WTC11 (cell line): ENCODE results near the gene YWHAH. TPM values are rescaled to one million over a fixed set of nuclear protein-coding genes. Genes with fewer than 3 reads are reported as not detected.

Experiments
- ATAC-seq: fragments of 200-7000 bp; cut with Tn5 transposase; 2 replicates; pipeline ENCODE4 v1.10.0; 2021; ENCODE audit warnings: mild to moderate bottlenecking, moderate library complexity
- CTCF ChIA-PET: fragments of 300-600 bp; sonication (Branson Sonifier 250); formaldehyde crosslinking; loops from one replicate; lab custom pipeline; 2021; ENCODE audit warnings: antibody characterized with exemption; lab: Charles Lee
- POLR2A ChIA-PET: fragments of 350-600 bp; sonication (Branson Sonifier 250); formaldehyde crosslinking; loops from one replicate; lab custom pipeline; 2021; ENCODE audit warnings: antibody characterized with exemption; lab: Charles Lee
- DNase-seq: peaks from one replicate; pipeline ENCODE4 v3.0.0; 2021; ENCODE audit warnings: low spot score
- H3K27ac Mint-ChIP-seq: 2 replicates; pipeline ENCODE4 v1.8.0; 2021; ENCODE audit warnings: mixed read lengths
- H3K27me3 Mint-ChIP-seq: 2 replicates; pipeline ENCODE4 v1.8.0; 2021; ENCODE audit warnings: low read depth, mild to moderate bottlenecking, moderate library complexity, mixed read lengths
- H3K36me3 Mint-ChIP-seq: 2 replicates; pipeline ENCODE4 v1.8.0; 2021; ENCODE audit warnings: mixed read lengths
- H3K4me1 Mint-ChIP-seq: 2 replicates; pipeline ENCODE4 v1.8.0; 2022; ENCODE audit warnings: mixed read lengths
- H3K4me3 Mint-ChIP-seq: 2 replicates; pipeline ENCODE4 v1.8.0; 2021; ENCODE audit warnings: mild to moderate bottlenecking, moderate library complexity, mixed read lengths
- H3K9me3 Mint-ChIP-seq: 2 replicates; pipeline ENCODE4 v1.8.0; 2021; ENCODE audit warnings: mixed read lengths
- CBFB ChIP-seq: sonication (generic); formaldehyde crosslinking; IDR thresholded peaks from 2 replicates; pipeline ENCODE4 v1.8.1; 2022; ENCODE audit warnings: mild to moderate bottlenecking, low read depth, missing genetic modification reagents
- ESRRA ChIP-seq: sonication (generic); formaldehyde crosslinking; IDR thresholded peaks from 2 replicates; pipeline ENCODE4 v1.8.1; 2022; ENCODE audit warnings: mild to moderate bottlenecking, missing genetic modification reagents, borderline replicate concordance
- ETV6 ChIP-seq: sonication (generic); formaldehyde crosslinking; IDR thresholded peaks from 2 replicates; pipeline ENCODE4 v1.8.1; 2022; ENCODE audit warnings: mild to moderate bottlenecking, missing genetic modification reagents
- FOXK1 ChIP-seq: sonication (generic); formaldehyde crosslinking; IDR thresholded peaks from 2 replicates; pipeline ENCODE4 v1.8.0; 2022; ENCODE audit warnings: mild to moderate bottlenecking, moderate library complexity, missing genetic modification reagents
- GTF2I ChIP-seq: fragments of 250-450 bp; sonication (Bioruptor Pico); conservative IDR thresholded peaks from 2 replicates; pipeline ENCODE4 v1.4.0; 2021; ENCODE audit warnings: mild to moderate bottlenecking
- HMGA2 ChIP-seq: fragments of 250-450 bp; sonication (Bioruptor Pico); IDR thresholded peaks from 2 replicates; pipeline ENCODE4 v1.4.0; 2021; ENCODE audit warnings: mild to moderate bottlenecking, moderate library complexity
- NR2C2 ChIP-seq: sonication (generic); formaldehyde crosslinking; IDR thresholded peaks from 2 replicates; pipeline ENCODE4 v1.8.0; 2022; ENCODE audit warnings: mild to moderate bottlenecking, missing genetic modification reagents
- SOX15 ChIP-seq: fragments of 250-450 bp; sonication (Bioruptor Pico); IDR thresholded peaks from 2 replicates; pipeline ENCODE4 v1.9.0; 2021; ENCODE audit warnings: mild to moderate bottlenecking
- STAT6 ChIP-seq: sonication (generic); formaldehyde crosslinking; conservative IDR thresholded peaks from 2 replicates; pipeline ENCODE4 v1.8.1; 2023; ENCODE audit warnings: mild to moderate bottlenecking, low read depth, missing genetic modification reagents, moderate library complexity
- USF1 ChIP-seq: sonication (generic); formaldehyde crosslinking; IDR thresholded peaks from 2 replicates; pipeline ENCODE4 v1.8.0; 2022; ENCODE audit warnings: mild to moderate bottlenecking, missing genetic modification reagents
- ZBTB21 ChIP-seq: sonication (generic); formaldehyde crosslinking; IDR thresholded peaks from 2 replicates; pipeline ENCODE4 v1.8.1; 2023; ENCODE audit warnings: mild to moderate bottlenecking, missing genetic modification reagents, borderline replicate concordance
- ZNF219 ChIP-seq: sonication (generic); formaldehyde crosslinking; IDR thresholded peaks from 2 replicates; pipeline ENCODE4 v1.8.0; 2023; ENCODE audit warnings: missing genetic modification reagents, mild to moderate bottlenecking, borderline replicate concordance
- ZNF317 ChIP-seq: sonication (generic); formaldehyde crosslinking; IDR thresholded peaks from 2 replicates; pipeline ENCODE4 v1.8.1; 2023; ENCODE audit warnings: low read depth, mild to moderate bottlenecking, moderate library complexity, missing genetic modification reagents, borderline replicate concordance
- ZNF423 ChIP-seq: fragments of 250-450 bp; sonication (Bioruptor Pico); IDR thresholded peaks from 2 replicates; pipeline ENCODE4 v2.1.2; 2022; ENCODE audit warnings: mild to moderate bottlenecking, moderate library complexity
- total RNA-seq: library from RNA; stranded (reverse); gene quantifications from 3 replicates; pipeline ENCODE4 v1.2.3, GENCODE V29; 2021
- TF ChIP-seq, protein P1 (sequence below): sonication (generic); formaldehyde crosslinking; IDR thresholded peaks from 2 replicates; pipeline ENCODE4 v1.8.1; 2023; ENCODE audit warnings: mild to moderate bottlenecking, moderate library complexity, missing genetic modification reagents
- TF ChIP-seq, protein P2 (sequence below): sonication (generic); formaldehyde crosslinking; IDR thresholded peaks from 2 replicates; pipeline ENCODE4 v1.8.1; 2023; ENCODE audit warnings: mild to moderate bottlenecking, missing genetic modification reagents
- TF ChIP-seq, protein P3 (sequence below): sonication (generic); formaldehyde crosslinking; IDR thresholded peaks from 2 replicates; pipeline ENCODE4 v1.8.0; 2023; ENCODE audit warnings: missing genetic modification reagents
- TF ChIP-seq, protein P4 (sequence below): fragments of 200-600 bp; IDR thresholded peaks from 2 replicates; pipeline ENCODE4 v1.8.0; 2022; ENCODE audit warnings: antibody characterized with exemption

Gene YWHAH
- total RNA-seq, 1 experiment from 2014 or later, result 203 TPM

GRCh38 chr22:31915586-31915985 is 28.7 kb upstream of the YWHAH start (continued):
- TF ChIP-seq, protein P1, sequence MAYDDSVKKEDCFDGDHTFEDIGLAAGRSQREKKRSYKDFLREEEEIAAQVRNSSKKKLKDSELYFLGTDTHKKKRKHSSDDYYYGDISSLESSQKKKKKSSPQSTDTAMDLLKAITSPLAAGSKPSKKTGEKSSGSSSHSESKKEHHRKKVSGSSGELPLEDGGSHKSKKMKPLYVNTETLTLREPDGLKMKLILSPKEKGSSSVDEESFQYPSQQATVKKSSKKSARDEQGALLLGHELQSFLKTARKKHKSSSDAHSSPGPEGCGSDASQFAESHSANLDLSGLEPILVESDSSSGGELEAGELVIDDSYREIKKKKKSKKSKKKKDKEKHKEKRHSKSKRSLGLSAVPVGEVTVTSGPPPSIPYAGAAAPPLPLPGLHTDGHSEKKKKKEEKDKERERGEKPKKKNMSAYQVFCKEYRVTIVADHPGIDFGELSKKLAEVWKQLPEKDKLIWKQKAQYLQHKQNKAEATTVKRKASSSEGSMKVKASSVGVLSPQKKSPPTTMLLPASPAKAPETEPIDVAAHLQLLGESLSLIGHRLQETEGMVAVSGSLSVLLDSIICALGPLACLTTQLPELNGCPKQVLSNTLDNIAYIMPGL (CRISPR knock-in tag), result no peak
- TF ChIP-seq, protein P2, sequence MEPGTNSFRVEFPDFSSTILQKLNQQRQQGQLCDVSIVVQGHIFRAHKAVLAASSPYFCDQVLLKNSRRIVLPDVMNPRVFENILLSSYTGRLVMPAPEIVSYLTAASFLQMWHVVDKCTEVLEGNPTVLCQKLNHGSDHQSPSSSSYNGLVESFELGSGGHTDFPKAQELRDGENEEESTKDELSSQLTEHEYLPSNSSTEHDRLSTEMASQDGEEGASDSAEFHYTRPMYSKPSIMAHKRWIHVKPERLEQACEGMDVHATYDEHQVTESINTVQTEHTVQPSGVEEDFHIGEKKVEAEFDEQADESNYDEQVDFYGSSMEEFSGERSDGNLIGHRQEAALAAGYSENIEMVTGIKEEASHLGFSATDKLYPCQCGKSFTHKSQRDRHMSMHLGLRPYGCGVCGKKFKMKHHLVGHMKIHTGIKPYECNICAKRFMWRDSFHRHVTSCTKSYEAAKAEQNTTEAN (CRISPR knock-in tag), result no peak
- no peak for TF ChIP-seq ESRRA (CRISPR knock-in tag)

GRCh38 chr22:31917227-31917921 is 27.0 kb upstream of the YWHAH start:
- no peak overlapping the region for H3K4me3 Mint-ChIP-seq
- no peaks in the 10 kb centered on the region for H3K9me3 Mint-ChIP-seq
- TF ChIP-seq, protein P3, sequence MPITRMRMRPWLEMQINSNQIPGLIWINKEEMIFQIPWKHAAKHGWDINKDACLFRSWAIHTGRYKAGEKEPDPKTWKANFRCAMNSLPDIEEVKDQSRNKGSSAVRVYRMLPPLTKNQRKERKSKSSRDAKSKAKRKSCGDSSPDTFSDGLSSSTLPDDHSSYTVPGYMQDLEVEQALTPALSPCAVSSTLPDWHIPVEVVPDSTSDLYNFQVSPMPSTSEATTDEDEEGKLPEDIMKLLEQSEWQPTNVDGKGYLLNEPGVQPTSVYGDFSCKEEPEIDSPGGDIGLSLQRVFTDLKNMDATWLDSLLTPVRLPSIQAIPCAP (CRISPR knock-in tag), result no peak
- TF ChIP-seq ETV6 (CRISPR knock-in tag) (no peak), SOX15 (CRISPR knock-in tag) (no peak), ZBTB21 (CRISPR knock-in tag) (no peak), ZNF317 (no peak), USF1 (CRISPR knock-in tag) (no peak), ZNF423 (CRISPR knock-in tag) (no peak), ZNF219 (CRISPR knock-in tag) (no peak), GTF2I (CRISPR knock-in tag) (no peak), STAT6 (CRISPR knock-in tag) (no peak), FOXK1 (no peak), HMGA2 (CRISPR knock-in tag) (no peak), CBFB (CRISPR knock-in tag) (no peak), NR2C2 (CRISPR knock-in tag) (no peak)
- TF ChIP-seq, protein P4, sequence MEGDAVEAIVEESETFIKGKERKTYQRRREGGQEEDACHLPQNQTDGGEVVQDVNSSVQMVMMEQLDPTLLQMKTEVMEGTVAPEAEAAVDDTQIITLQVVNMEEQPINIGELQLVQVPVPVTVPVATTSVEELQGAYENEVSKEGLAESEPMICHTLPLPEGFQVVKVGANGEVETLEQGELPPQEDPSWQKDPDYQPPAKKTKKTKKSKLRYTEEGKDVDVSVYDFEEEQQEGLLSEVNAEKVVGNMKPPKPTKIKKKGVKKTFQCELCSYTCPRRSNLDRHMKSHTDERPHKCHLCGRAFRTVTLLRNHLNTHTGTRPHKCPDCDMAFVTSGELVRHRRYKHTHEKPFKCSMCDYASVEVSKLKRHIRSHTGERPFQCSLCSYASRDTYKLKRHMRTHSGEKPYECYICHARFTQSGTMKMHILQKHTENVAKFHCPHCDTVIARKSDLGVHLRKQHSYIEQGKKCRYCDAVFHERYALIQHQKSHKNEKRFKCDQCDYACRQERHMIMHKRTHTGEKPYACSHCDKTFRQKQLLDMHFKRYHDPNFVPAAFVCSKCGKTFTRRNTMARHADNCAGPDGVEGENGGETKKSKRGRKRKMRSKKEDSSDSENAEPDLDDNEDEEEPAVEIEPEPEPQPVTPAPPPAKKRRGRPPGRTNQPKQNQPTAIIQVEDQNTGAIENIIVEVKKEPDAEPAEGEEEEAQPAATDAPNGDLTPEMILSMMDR, result no peak
- TF ChIP-seq, all 79 proteins: peak for 0
- H3K4me1 Mint-ChIP-seq, result no peaks in the 10 kb centered on the region
- ChIA-PET CTCF (interaction anchor here (0.8 to 4.7 kb wide), 3 partner anchors 31 to 60 kb away, joined by 3 to 31 read pairs (median 4); no protein-coding TSS in a partner anchor), POLR2A (interaction anchor here (1.3 kb wide), 1 partner anchor 31 kb away, joined by 9 read pairs; no protein-coding TSS in a partner anchor)
- no peaks in the 10 kb centered on the region for H3K27me3 Mint-ChIP-seq
- ATAC-seq (no peak), DNase-seq (no peak)
- no peak overlapping the region for H3K27ac Mint-ChIP-seq
- no peaks in the 10 kb centered on the region for H3K36me3 Mint-ChIP-seq
